GM23248 (cell line): ENCODE data around the gene SEC24D. TPM values are rescaled to one million over a fixed set of nuclear protein-coding genes. Genes with fewer than 3 reads are reported as not detected.

Source experiments
- DNase-seq: peaks from one replicate; pipeline ENCODE4 v3.0.0-alpha.2; 2015
- H2AFZ ChIP-seq: fragments of 200-600 bp; sonication (generic); 2 replicates; pipeline ENCODE4 v1.6.1; 2016; ENCODE audit warnings: antibody characterized with exemption
- H3F3A ChIP-seq: fragments of 200-600 bp; sonication (generic); 2 replicates; pipeline ENCODE4 v1.6.1; 2016; ENCODE audit warnings: mild to moderate bottlenecking, antibody characterized with exemption, mixed run types; ENCODE audit not compliant: insufficient read depth
- H3K27ac ChIP-seq: fragments of 200-600 bp; sonication (generic); 2 replicates; pipeline ENCODE4 v1.5.1; 2016; ENCODE audit warnings: mild to moderate bottlenecking
- H3K27me3 ChIP-seq: fragments of 200-600 bp; sonication (generic); replicated peaks from 2 replicates; pipeline ENCODE4 v1.6.1; 2016; ENCODE audit warnings: mild to moderate bottlenecking; ENCODE audit not compliant: insufficient read depth
- H3K36me3 ChIP-seq: fragments of 200-600 bp; sonication (generic); 2 replicates; pipeline ENCODE4 v1.6.1; 2016; ENCODE audit warnings: low read depth, mild to moderate bottlenecking
- H3K4me1 ChIP-seq: fragments of 200-600 bp; sonication (generic); 2 replicates; pipeline ENCODE4 v1.6.1; 2016; ENCODE audit warnings: mild to moderate bottlenecking; ENCODE audit not compliant: insufficient read depth
- H3K4me2 ChIP-seq: fragments of 200-600 bp; sonication (generic); one replicate; pipeline ENCODE4 v1.6.1; 2016; ENCODE audit warnings: mild to moderate bottlenecking; ENCODE audit not compliant: unreplicated experiment
- H3K4me3 ChIP-seq: fragments of 200-600 bp; sonication (generic); 2 replicates; pipeline ENCODE4 v1.5.1; 2016; ENCODE audit warnings: mild to moderate bottlenecking
- H3K79me2 ChIP-seq: fragments of 200-600 bp; sonication (generic); 2 replicates; pipeline ENCODE4 v1.6.1; 2016; ENCODE audit warnings: mild to moderate bottlenecking; ENCODE audit not compliant: insufficient read depth
- H3K9ac ChIP-seq: fragments of 200-600 bp; sonication (generic); 2 replicates; pipeline ENCODE4 v1.6.1; 2016; ENCODE audit warnings: mild to moderate bottlenecking
- H3K9me2 ChIP-seq: fragments of 200-600 bp; sonication (generic); 2 replicates; pipeline ENCODE4 v1.6.1; 2016; ENCODE audit warnings: mixed run types, mild to moderate bottlenecking, moderate library complexity; ENCODE audit not compliant: insufficient read depth
- H3K9me3 ChIP-seq: fragments of 200-600 bp; sonication (generic); one replicate; pipeline ENCODE4 v1.6.1; 2017; ENCODE audit warnings: low read depth
- H4K20me1 ChIP-seq: fragments of 200-600 bp; sonication (generic); 2 replicates; pipeline ENCODE4 v1.6.0; 2016; ENCODE audit not compliant: insufficient read depth
- EZH2 ChIP-seq: fragments of 200-600 bp; sonication (generic); IDR thresholded peaks from 2 replicates; pipeline ENCODE4 v1.6.1; 2018; ENCODE audit warnings: antibody characterized with exemption, mild to moderate bottlenecking; ENCODE audit not compliant: insufficient read depth, poor library complexity, severe bottlenecking
- EZH2phosphoT487 ChIP-seq: fragments of 200-600 bp; sonication (generic); IDR thresholded peaks from 2 replicates; pipeline ENCODE4 v1.6.1; 2018; ENCODE audit warnings: antibody characterized with exemption, moderate library complexity, mild to moderate bottlenecking, low read depth; ENCODE audit not compliant: insufficient read depth
- WGBS, 2 experiments: methylation state at CpG; one replicate each; pipeline ENCODE4 v1.1.6; 2015 to 2017; ENCODE audit warnings: low lambda C conversion rate in 2 of 2, low coverage in 1 of 2; ENCODE audit errors: missing lambda C conversion rate in 2 of 2; 5-methylcytosine and 5-hydroxymethylcytosine counted together
- in situ Hi-C: fragments of 300-500 bp; cut with MboI; formaldehyde crosslinking; loops from 2 replicates; pipeline ENCODE4 v1.15.0; 2020
- polyA plus RNA-seq: library from polyadenylated mRNA; unstranded; fragments of >200 nt; fragmentation: Nextera tagmentation; extraction: Ambion mirVana; gene quantifications from 2 replicates; pipeline ENCODE4 v1.2.1, GENCODE V29; 2016
- total RNA-seq: library from RNA; depleted of rRNA; stranded (reverse); fragments of >200 nt; shearing (Covaris generic); gene quantifications from 2 replicates; pipeline ENCODE4 v1.2.3, GENCODE V29; 2014

SEC24D gene
- total and polyA plus RNA-seq, 2 experiments from 2014 or later, result 136 to 148 TPM

GRCh38 chr4:118867311-118868067 lies 31.6 kb upstream of the SEC24D start:
- peaks cover 31% of the 10 kb centered on the region for H3K4me1 ChIP-seq
- H3K9me2 ChIP-seq, result no peaks in the 10 kb centered on the region
- H3F3A ChIP-seq, result peaks cover 25% of the 10 kb centered on the region
- H3K27ac ChIP-seq, result peak overlapping the region; percentile 65
- TF ChIP-seq EZH2phosphoT487 (no peak), EZH2 (no peak)
- no peaks in the 10 kb centered on the region for H3K36me3 ChIP-seq
- no peaks in the 10 kb centered on the region for H3K27me3 ChIP-seq
- peak overlapping the region; percentile 54 for H3K4me2 ChIP-seq
- H3K9ac ChIP-seq, result peak overlapping the region; percentile 54
- H3K4me3 ChIP-seq, result peak overlapping the region; percentile 43
- no peaks in the 10 kb centered on the region for H3K9me3 ChIP-seq
- H3K79me2 ChIP-seq, result no peaks in the 10 kb centered on the region
- no peaks in the 10 kb centered on the region for H4K20me1 ChIP-seq
- in situ Hi-C loops, result no loop called here
- H2AFZ ChIP-seq, result peak overlapping the region; percentile 57
- peak; percentile 69 for DNase-seq
- WGBS, 2 experiments, result 16 to 18% methylated on average over 3 of the region's 3 CpGs

GRCh38 chr4:118866442-118866841 lies 30.5 kb upstream of the SEC24D start:
- no peaks in the 10 kb centered on the region for H3K36me3 ChIP-seq
- H3K27ac ChIP-seq, result no peak overlapping the region
- no peak overlapping the region for H2AFZ ChIP-seq
- H3K79me2 ChIP-seq, result no peaks in the 10 kb centered on the region
- no peaks in the 10 kb centered on the region for H3K9me3 ChIP-seq
- H3F3A ChIP-seq, result peaks cover 25% of the 10 kb centered on the region
- 89 to 93% methylated on average over 1 of the region's 1 CpG for WGBS, 2 experiments
- no peaks in the 10 kb centered on the region for H3K27me3 ChIP-seq
- DNase-seq, result no peak
- in situ Hi-C loops, result no loop called here
- TF ChIP-seq EZH2phosphoT487 (no peak), EZH2 (no peak)
- peaks cover 31% of the 10 kb centered on the region for H3K4me1 ChIP-seq
- no peak overlapping the region for H3K9ac ChIP-seq
- H3K4me3 ChIP-seq, result no peak overlapping the region
- no peak overlapping the region for H3K4me2 ChIP-seq
- no peaks in the 10 kb centered on the region for H4K20me1 ChIP-seq
- H3K9me2 ChIP-seq, result no peaks in the 10 kb centered on the region

DNA sequence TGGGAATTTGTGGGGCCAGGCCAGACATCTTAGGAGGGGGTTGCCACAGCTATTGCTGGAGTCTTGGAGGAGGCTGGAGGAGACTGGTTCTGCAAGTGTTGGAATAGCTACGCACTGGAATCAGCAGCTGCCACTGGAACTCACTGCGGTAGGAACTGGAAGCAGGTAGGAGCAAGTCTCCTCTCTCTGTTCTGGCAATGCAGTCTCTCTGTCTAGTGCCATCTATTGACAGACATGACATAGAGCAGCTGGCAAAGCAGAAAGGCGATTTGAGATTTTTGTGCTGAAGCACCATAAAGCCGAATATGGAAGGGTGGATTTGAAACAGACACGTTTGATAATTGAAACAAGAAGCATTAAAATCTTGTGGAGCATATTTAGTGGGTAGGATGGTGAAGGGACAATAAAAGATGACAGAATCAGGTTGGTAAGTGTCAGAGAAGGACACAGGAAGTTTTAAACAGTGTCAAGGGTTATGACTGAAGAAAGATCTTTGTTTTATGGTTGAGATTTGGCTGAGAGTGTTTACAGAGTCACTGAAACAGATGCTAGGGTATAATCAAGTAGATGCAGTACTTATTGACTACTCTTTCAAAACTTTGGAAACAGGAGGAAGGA lies 29.3 kb upstream of the SEC24D start:
- no peak overlapping the region for H3K27ac ChIP-seq
- TF ChIP-seq EZH2phosphoT487 (no peak), EZH2 (no peak)
- in situ Hi-C loops, result no loop called here
- H3K79me2 ChIP-seq, result no peaks in the 10 kb centered on the region
- no peaks in the 10 kb centered on the region for H3K9me3 ChIP-seq
- no peak overlapping the region for H3K9ac ChIP-seq
- peak; percentile 71 for DNase-seq
- no peak overlapping the region for H3K4me3 ChIP-seq
- peak overlapping the region; percentile 66 for H2AFZ ChIP-seq
- peaks cover 23% of the 10 kb centered on the region for H3F3A ChIP-seq
- H3K4me1 ChIP-seq, result peaks cover 25% of the 10 kb centered on the region
- no peaks in the 10 kb centered on the region for H3K36me3 ChIP-seq
- no peaks in the 10 kb centered on the region for H4K20me1 ChIP-seq
- no peaks in the 10 kb centered on the region for H3K27me3 ChIP-seq
- H3K9me2 ChIP-seq, result no peaks in the 10 kb centered on the region
- 23 to 31% methylated on average over 5 of the region's 5 CpGs for WGBS, 2 experiments
- H3K4me2 ChIP-seq, result no peak overlapping the region

DNA sequence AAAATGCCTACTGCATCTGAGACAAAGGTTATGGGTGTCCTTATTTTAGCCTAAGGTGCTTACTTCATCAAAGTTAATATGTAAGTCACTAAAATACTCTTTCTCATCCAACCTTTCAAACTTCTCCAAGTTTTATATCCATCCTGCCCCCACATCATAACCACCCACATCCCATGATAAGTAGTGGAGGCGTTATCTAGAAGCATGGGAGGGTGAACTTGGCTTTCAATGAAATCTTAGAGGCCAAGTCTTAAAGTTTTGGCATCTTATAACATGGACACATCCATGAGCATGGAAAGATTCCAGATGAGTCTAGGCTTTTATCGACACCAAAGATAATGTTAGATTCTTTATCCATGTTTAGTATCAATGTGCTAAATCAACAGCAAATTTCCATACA lies 22.9 kb upstream of the SEC24D start:
- H2AFZ ChIP-seq, result no peak overlapping the region
- WGBS, 2 experiments, result 82 to 93% methylated on average over 2 of the region's 2 CpGs
- no peaks in the 10 kb centered on the region for H3K27me3 ChIP-seq
- no peaks in the 10 kb centered on the region for H3K9me3 ChIP-seq
- H3K4me2 ChIP-seq, result no peak overlapping the region
- H3K4me1 ChIP-seq, result no peaks in the 10 kb centered on the region
- no peaks in the 10 kb centered on the region for H3K36me3 ChIP-seq
- TF ChIP-seq EZH2phosphoT487, result no peak
- TF ChIP-seq EZH2, result no peak
- in situ Hi-C loops, result no loop called here
- H3K4me3 ChIP-seq, result no peak overlapping the region
- no peaks in the 10 kb centered on the region for H4K20me1 ChIP-seq
- no peak overlapping the region for H3K9ac ChIP-seq
- H3K79me2 ChIP-seq, result no peaks in the 10 kb centered on the region
- no peak overlapping the region for H3K27ac ChIP-seq
- no peaks in the 10 kb centered on the region for H3K9me2 ChIP-seq
- DNase-seq, result no peak
- H3F3A ChIP-seq, result no peaks in the 10 kb centered on the region
